ENCODE results near the gene FARS2.
"Not testable (repeated sequence)": the region's sequence is repeated elsewhere in the genome, so short reads cannot be mapped to it uniquely, and the experiment has no call there.

The FARS2 gene

DNA sequence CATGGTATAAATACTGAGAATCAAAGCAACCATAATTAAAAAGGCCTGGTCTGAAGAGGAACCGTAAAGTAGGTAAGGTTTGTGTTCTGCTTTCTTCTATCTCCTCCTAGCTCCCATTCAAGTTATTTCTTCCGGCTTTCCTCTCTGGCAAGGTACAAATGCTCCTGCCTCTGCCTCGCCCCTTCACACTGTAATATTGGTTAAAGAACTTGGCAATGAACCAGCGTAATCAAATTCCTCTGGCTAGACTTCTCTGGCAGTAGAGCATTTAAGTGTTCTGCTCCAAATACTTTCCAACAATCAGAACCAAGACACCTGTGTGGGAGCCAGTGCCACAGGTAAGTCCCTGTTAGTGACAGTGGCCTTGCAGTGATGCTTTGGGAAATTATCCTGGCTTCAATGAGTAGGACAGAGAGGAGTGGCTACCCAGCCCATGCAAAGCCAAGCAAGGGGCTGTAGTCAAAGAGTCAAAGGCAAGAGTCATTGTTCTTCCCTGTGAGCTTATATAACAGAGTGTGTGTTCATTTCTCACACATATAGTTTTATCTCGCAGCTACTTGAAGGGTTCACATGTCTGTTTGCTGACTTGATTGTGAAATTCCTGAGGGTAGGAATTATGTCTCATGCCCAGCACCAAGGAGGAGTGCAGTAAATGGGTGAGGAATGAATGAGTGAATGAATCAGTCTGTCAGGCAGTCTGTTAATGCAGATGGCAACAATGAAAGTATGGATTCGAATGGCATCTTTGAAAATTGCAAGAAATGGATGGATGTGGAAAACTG lies 416.1 kb downstream of the FARS2 start:
- DNase-seq (ENCODE audit: low read depth in 1 of 2, low spot score in 1 of 2): no peak

- no peak for DNase-seq (ENCODE audit: low read depth in 1 of 2, low spot score in 1 of 2)
These were observed 418.0 kb downstream of the FARS2 start for GRCh38 chr6:5679270-5679669.

GRCh38 chr6:5679691-5680090 lies 418.4 kb downstream of the FARS2 start:
- DNase-seq (ENCODE audit: low read depth in 1 of 2, low spot score in 1 of 2): no peak

- DNase-seq (ENCODE audit: low read depth in 1 of 2, low spot score in 1 of 2): no peak
These were observed 418.8 kb downstream of the FARS2 start for GRCh38 chr6:5680095-5680494.

DNA sequence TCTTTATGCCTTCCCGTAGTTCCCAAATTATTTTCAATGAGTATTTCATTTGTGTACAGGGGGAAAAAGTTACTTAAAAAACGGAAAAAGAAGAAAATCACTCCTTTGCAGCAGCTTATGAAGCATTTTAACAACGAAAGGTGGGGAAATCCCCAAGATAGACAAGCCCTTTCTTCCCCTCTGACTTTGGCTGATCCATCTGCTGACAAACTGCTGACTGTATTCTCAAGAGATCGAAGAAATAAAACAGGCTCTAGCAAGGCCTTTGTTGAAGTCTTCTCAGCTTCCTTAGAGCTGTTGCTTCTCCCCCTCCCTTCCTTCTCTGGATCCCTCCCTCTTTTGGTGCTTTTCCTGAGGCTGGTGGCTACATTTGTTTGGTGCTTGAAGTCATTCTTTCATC lies 420.2 kb downstream of the FARS2 start:
- no peak for DNase-seq (ENCODE audit: low read depth in 1 of 2, low spot score in 1 of 2)

GRCh38 chr6:5682530-5682929 lies 421.2 kb downstream of the FARS2 start:
- no peak for DNase-seq (ENCODE audit: low read depth in 1 of 2, low spot score in 1 of 2)

DNA sequence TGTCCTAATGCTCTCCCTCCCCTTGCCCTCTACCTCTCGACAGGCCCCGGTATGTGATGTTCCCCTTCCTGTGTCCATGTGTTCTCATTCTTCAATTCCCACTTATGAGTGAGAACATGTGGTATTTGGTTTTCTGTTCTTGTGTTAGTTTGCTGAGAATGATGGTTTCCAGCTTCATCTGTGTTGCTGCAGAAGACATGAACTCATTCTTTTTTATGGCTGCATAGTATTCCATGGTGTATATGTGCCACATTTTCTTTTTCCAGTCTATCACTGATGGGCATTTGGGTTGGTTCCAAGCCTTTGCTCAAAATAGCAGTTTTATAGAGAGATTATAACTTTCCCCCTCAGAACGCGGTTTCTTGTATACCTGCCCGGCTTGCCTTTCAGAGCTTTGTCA lies 422.4 kb downstream of the FARS2 start:
- not testable (repeated sequence) for DNase-seq (ENCODE audit: low read depth in 1 of 2, low spot score in 1 of 2)

- DNase-seq (ENCODE audit: low read depth in 1 of 2, low spot score in 1 of 2): no peak
These were observed 423.2 kb downstream of the FARS2 start for GRCh38 chr6:5684320-5685053.

DNA sequence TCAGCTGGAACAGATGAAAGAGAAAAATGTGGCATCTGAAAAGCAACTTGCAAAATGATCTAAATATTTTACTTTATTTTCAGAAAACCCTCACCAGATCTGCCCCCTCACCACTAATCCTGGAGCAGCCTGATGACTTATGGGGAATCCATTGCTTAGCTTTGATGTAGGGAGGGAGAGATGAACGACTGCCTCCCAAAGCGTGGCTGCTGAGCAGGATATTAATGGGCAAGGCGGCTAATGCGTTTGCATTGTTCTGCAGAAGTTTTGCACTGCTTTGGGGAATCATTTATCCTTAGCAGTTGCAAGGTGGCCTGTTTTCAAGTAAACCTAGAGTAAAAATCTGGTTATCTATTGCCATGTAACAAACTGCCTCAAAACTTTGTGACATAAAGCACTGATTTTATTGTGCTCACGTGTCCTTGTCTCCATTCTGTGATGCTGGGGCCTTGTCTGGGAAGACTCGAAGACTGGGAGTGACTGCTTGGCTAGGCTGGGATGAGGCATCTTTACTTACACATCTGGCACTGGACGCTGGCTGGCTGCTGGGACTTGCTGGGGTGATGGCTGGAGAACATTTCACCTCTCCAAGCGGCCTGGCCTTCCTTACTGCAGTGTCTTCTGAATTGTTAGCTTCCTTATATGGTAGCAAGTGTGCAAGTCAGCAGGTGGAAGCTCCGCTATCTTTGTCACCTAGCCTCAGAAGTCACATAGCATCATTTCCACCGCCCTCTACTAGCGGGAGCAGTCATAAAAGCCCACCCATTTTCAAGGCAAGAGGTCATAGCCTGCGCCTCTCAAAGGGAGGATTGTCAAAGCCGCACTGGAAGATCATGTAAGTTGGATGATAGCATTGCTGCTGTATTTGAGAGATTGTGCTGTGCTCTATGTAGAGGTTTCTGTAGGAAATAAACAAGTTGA lies 432.2 kb downstream of the FARS2 start:
- no peak for DNase-seq (ENCODE audit: low read depth in 1 of 2, low spot score in 1 of 2)

DNA sequence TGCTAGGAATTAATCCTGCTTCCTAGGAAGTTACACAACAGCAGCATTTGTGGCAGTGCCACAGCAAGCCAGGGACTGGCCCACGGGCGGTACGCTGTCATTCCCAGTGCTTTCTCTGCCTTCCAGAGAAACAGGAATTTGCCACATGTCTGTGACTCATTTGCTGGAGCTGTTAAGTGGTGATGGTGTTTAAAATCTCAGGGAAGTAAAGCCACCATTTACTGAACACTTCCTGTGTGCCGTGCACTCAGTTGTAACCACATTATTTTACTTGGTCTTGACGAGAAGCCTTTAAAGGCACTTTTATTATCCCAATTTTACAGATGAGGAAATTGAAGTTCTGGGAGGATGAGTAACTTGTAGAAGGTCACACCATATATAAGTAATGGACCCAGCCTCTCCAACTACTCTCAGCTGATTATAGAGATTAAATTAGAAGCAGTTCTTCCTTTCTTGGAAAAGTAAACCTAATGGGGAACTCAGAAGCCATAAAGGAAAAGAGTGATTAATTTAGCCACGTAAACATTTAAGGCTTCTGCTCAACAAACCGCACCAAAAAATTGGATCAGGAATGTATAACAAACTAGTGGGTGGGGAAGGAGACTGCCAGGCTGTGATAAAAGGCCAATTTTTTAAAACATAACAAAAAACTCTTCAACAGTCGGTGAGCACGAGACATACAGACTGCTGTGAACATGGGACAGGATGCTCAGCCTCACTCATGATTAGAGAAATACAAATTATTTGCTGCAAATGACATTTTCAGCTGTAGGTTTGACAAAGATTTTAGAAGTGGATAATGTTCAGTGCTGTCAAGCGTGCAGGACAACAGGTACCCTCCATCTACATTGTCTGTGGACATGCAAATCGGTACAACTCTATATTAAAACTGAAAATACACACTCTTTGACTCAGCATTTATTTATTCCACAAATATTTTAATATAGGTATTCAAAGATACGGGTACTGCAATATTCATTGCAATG lies 434.2 kb downstream of the FARS2 start:
- DNase-seq (ENCODE audit: low read depth in 1 of 2, low spot score in 1 of 2): no peak

DNA sequence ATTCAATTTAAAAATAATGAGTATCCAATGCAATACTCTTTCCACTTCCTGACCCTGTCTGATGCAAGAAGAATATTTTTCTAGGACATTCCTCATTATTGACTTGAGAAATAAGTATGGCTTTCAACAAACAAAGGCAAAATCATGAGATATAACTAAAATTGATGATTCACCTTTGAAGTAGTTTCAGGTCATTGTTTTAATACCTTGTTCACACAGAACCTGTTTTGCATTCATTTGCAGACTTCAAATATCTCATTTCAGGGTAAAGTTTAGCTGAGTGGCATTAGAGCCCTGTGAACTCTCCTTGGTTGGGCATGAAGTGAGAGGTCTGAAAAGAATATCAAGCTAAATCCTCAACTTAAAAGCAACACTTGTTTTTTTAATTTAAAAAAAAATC lies 436.2 kb downstream of the FARS2 start:
- DNase-seq (ENCODE audit: low read depth in 1 of 2, low spot score in 1 of 2): no peak

- no peak for DNase-seq (ENCODE audit: low read depth in 1 of 2, low spot score in 1 of 2)
These were observed 437.0 kb downstream of the FARS2 start for GRCh38 chr6:5698318-5698717.

DNA sequence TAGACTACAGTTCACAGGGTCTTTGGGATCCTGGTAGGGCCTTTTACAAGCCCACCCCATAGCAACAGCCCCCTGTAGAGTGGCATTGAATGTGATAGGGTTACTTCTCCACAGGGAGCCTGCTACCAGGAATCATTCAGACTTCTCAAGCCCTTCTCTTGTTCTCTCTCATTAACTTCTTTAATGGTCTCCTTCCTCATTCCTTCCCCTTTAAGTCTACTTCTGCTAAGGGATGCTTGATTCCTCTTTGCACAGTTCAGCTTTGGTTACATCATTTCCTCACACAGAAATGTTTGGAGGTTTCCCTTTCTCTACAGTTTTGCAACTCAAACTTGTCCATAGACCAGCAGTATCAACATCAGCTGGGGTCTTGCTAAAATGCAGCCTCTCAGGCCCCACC lies 437.8 kb downstream of the FARS2 start:
- DNase-seq (ENCODE audit: low read depth in 1 of 2, low spot score in 1 of 2): not testable (repeated sequence)

DNA sequence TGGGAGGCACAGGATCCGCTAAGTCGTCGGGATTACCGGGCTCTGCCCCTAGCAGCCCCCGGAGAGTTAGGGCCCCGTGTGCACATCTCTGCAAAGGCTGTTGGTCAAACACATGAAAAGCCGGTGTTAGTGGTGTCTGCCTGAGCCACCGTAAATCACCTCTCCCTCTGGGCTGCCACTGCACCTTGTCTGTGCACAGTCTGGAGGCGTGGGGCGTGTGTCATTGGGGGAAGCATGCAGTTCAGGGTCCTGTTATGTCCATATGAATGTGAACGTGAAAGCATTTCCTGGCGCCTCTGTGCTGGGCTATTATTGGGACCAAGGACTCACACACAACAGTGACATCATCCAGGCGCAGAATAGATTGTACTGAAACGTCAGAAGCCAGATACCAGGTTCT lies 439.9 kb downstream of the FARS2 start:
- DNase-seq (ENCODE audit: low read depth in 1 of 2, low spot score in 1 of 2): no peak

- DNase-seq (ENCODE audit: low read depth in 1 of 2, low spot score in 1 of 2): no peak
These were observed 443.4 kb downstream of the FARS2 start for GRCh38 chr6:5704708-5705107.

DNA sequence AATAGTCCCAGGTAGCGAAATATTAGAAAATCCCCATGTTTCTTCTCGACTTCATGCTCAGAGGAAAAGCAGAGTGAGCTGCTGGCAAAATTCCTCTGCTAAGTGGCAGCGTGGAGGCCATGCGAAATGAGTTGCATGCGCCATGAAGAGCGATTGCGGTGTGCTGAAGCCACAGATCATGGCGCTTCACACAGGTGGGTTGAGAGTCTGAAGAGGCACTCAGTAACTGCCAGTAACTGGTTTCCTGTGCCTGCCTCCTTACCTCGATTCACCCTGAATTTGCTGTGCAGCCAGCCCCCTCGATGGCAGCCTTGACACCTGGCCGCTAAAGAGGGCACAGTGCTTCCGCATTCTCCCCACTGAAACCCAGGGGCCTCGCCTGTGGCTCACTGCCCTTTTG lies 443.9 kb downstream of the FARS2 start:
- no peak for DNase-seq (ENCODE audit: low read depth in 1 of 2, low spot score in 1 of 2)

DNA sequence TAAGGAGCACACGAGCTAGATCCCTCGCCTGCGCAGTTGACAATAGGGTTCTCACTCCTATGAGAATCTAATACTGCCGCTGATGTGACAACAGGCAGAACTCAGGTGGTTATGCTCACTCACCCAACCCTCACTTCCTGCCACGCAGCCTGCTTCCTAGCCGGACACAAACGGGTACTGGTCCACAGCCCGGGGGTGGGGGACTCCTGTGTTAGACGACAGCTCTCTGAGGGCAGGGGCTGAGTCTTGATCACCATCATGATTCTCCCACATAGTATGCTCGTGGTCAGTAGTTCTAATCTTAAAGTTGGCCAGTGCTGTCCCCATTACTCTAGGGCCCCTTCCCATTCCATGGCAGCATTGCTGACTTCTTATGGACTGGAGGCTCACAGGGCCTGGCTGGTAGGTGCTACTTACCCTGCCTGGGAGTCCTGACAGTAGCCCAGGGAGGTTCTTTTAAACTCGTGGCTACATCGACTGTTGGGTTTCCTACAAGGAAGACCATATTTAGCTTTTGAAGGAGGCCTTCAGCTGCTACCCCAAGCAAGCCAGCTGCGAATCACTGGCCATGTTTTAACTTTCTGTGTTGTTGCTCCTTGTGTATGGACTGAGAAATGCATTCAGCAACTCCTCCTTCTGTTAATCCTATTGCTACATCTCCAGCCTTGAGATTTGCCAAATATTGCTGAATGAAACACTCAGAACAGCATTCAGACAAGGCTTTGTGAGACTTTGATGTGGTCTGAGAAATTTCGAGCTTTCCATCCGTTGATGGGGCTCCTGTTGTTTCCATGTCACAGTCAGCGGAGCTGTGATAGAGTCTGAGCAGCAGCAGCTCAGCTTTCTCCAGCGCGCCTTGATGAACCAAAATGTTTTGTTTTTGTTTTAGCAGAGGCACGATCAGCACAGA lies 445.1 kb downstream of the FARS2 start:
- DNase-seq (ENCODE audit: low read depth in 1 of 2, low spot score in 1 of 2): no peak

DNA sequence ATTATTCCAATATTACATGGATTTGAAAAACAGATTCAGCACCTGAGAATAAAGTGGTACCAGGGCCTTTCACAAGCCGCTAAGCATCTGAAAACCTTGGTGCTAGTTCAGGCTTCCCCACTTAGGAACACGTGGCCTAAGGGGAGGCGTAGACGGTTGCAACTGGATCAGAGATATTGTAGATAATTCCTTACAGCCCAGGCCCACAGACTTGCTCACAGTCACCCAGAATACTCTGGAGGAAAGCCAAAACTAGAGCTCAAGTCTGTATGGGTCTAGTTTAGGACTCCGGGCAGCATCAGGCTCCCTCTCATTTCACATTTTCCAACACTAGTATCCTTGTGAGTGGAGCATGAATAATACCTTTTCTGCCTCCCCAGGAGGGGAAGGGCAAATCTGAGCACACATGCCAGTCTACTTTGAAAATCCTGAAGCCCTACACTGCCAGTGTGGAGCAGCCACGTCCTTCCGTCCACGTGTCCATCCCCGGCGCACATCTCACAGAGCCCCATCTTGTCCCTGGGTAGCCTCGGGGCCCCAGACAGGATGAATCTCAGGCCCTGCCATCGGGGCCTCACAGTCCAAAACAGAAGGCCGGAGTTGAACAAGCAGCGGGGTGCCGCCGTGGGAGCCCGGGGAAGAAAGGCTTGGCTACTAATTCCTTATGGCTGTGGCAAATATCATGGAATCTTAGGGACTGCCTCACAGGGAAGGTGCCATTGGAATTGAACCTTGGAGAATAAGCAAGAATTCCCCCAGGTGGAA lies 446.1 kb downstream of the FARS2 start:
- no peak for DNase-seq (ENCODE audit: low read depth in 1 of 2, low spot score in 1 of 2)

GRCh38 chr6:5710516-5710915 lies 449.2 kb downstream of the FARS2 start:
- no peak for DNase-seq (ENCODE audit: low read depth in 1 of 2, low spot score in 1 of 2)
